Esophagus squamous epithelium (tissue), 5 donors: ENCODE data around the gene ING5. TPM values are rescaled to one million over a fixed set of nuclear protein-coding genes. Genes with fewer than 3 reads are reported as not detected.

Experiments
- DNase-seq: peaks from one replicate; lab custom pipeline; 2025; lab: John Stamatoyannopoulos, UW
- H3K27ac ChIP-seq, 4 donors: fragments of 200-600 bp; sonication (generic); one replicate each; pipeline ENCODE4 v1.5.1; 2016 to 2019; ENCODE audit warnings: mild to moderate bottlenecking in 1 of 4
- H3K27me3 ChIP-seq, 4 donors: fragments of 200-600 bp; sonication (generic); 1 replicate in 3 of 4; 2 replicates in 1 of 4; pipeline versions ENCODE4 v1.5.1 to v1.6.0; 2017 to 2021; ENCODE audit warnings: antibody characterized with exemption in 1 of 4
- H3K36me3 ChIP-seq, 3 donors: fragments of 200-600 bp; sonication (generic); one replicate each; pipeline ENCODE4 v1.5.1; 2016 to 2019
- H3K4me1 ChIP-seq, 3 donors: fragments of 200-600 bp; sonication (generic); one replicate each; pipeline ENCODE4 v1.5.1; 2017 to 2019
- H3K4me3 ChIP-seq, 4 donors: fragments of 200-600 bp; sonication (generic); 1 replicate in 3 of 4; 2 replicates in 1 of 4; pipeline ENCODE4 v1.5.1; 2016 to 2019; ENCODE audit warnings: mild to moderate bottlenecking in 2 of 4, moderate library complexity in 1 of 4
- H3K9me3 ChIP-seq, 3 donors: fragments of 200-600 bp; sonication (generic); one replicate each; pipeline ENCODE4 v1.5.1; 2016 to 2019
- CTCF ChIP-seq, 6 experiments: fragments of 450-650 bp in 4 of 6; fragments of 200-600 bp in 2 of 6; sonication (generic) in 2 of 6; IDR thresholded peaks; one replicate each; pipeline ENCODE4 v1.5.1; 2016 to 2019; ENCODE audit warnings: antibody characterized with exemption in 6 of 6, mild to moderate bottlenecking in 4 of 6, moderate library complexity in 4 of 6
- POLR2A ChIP-seq, 4 donors: fragments of 450-650 bp; IDR thresholded peaks; one replicate each; pipeline ENCODE4 v1.6.1; 2017; ENCODE audit warnings: antibody characterized with exemption in 4 of 4, mild to moderate bottlenecking in 4 of 4, moderate library complexity in 3 of 4
- WGBS, 2 donors: methylation state at CpG; one replicate each; pipeline ENCODE4 v1.1.5; 2018; 5-methylcytosine and 5-hydroxymethylcytosine counted together
- intact Hi-C: fragments of 100-400 bp; cut with DNase I; formaldehyde crosslinking; loops from one replicate; pipeline ENCODE4 v1.15.0; 2022
- total RNA-seq, 4 donors: library from RNA; depleted of rRNA; stranded (reverse); fragments of >200 nt; gene quantifications; one replicate each; pipeline ENCODE4 v1.1.0, GENCODE V29; 2016
- donor health status: DM: yes; HTN: yes; CAD: no.

ING5 gene
- total RNA-seq, 4 donors from 2014 or later, result 10.4 to 39.3 (median 18.8) TPM

GRCh38 chr2:241724975-241725870 lies 23.4 kb downstream of the ING5 start:
- H3K27me3 ChIP-seq, result no peaks in the 10 kb centered on the region
- no peak for DNase-seq
- H3K36me3 ChIP-seq, result peaks cover 5 to 78% (median 7%) of the 10 kb centered on the region in 3 donors
- TF ChIP-seq CTCF (IDR thresholded peaks at IDR 0.05) (no peak), POLR2A (IDR thresholded peaks at IDR 0.05) (no peak)
- no peaks in the 10 kb centered on the region for H3K9me3 ChIP-seq
- WGBS, 2 donors, result 87 to 95% methylated on average over 10 to 41 of the region's 76 CpGs
- intact Hi-C loops, result no loop called here
- H3K27ac ChIP-seq, result no peak overlapping the region
- H3K4me1 ChIP-seq, result no peaks in the 10 kb centered on the region
- no peak overlapping the region for H3K4me3 ChIP-seq

- Histone ChIP-seq H3K4me3 (no peak overlapping the region), H3K36me3 (peaks cover 0 to 65% (median 0%) of the 10 kb centered on the region in 3 donors), H3K9me3 (no peaks in the 10 kb centered on the region), H3K27ac (no peak overlapping the region), H3K27me3 (no peaks in the 10 kb centered on the region), H3K4me1 (no peaks in the 10 kb centered on the region)
- intact Hi-C loops, result no loop called here
- no peak for DNase-seq
- no peak for TF ChIP-seq POLR2A (IDR thresholded peaks at IDR 0.05)
- TF ChIP-seq CTCF (IDR thresholded peaks at IDR 0.05), result no peak
- WGBS, 2 donors, result 84 to 92% methylated on average over 9 to 16 of the region's 16 CpGs
These were observed 24.6 kb downstream of the ING5 start for GRCh38 chr2:241726459-241726858.

GRCh38 chr2:241728000-241728399 lies 26.2 kb downstream of the ING5 start:
- TF ChIP-seq CTCF (IDR thresholded peaks at IDR 0.05), result no peak
- TF ChIP-seq POLR2A (IDR thresholded peaks at IDR 0.05), result no peak
- Histone ChIP-seq H3K36me3 (peaks cover 0 to 50% (median 0%) of the 10 kb centered on the region in 3 donors), H3K9me3 (no peaks in the 10 kb centered on the region), H3K27ac (no peak overlapping the region), H3K4me3 (no peak overlapping the region), H3K4me1 (peaks cover 0 to 6% (median 0%) of the 10 kb centered on the region in 3 donors), H3K27me3 (no peaks in the 10 kb centered on the region)
- WGBS, 2 donors, result 78% methylated on average over 7 of the region's 8 CpGs; no CpG with 5 or more reads in 1 of the 2 donors
- intact Hi-C loops, result no loop called here
- DNase-seq, result no peak

GRCh38 chr2:241728627-241729026 lies 26.8 kb downstream of the ING5 start:
- Histone ChIP-seq H3K4me1 (peaks cover 0 to 7% (median 0%) of the 10 kb centered on the region in 3 donors), H3K4me3 (no peak overlapping the region), H3K36me3 (peaks cover 0 to 44% (median 0%) of the 10 kb centered on the region in 3 donors), H3K27me3 (no peaks in the 10 kb centered on the region), H3K27ac (peak overlapping the region in 1 of 4 donors; percentile 28), H3K9me3 (no peaks in the 10 kb centered on the region)
- TF ChIP-seq POLR2A (IDR thresholded peaks at IDR 0.05) (no peak), CTCF (IDR thresholded peaks at IDR 0.05) (no peak)
- DNase-seq, result no peak
- WGBS, 2 donors, result 88% methylated on average over 3 of the region's 19 CpGs; no CpG with 5 or more reads in 1 of the 2 donors
- intact Hi-C loops, result no loop called here

- Histone ChIP-seq H3K9me3 (no peaks in the 10 kb centered on the region), H3K36me3 (peaks cover 0 to 31% (median 0%) of the 10 kb centered on the region in 3 donors), H3K27ac (no peak overlapping the region), H3K4me3 (no peak overlapping the region), H3K4me1 (peaks cover 0 to 13% (median 4%) of the 10 kb centered on the region in 3 donors), H3K27me3 (no peaks in the 10 kb centered on the region)
- WGBS, 2 donors, result 50 to 73% methylated on average over 2 to 4 of the region's 6 CpGs
- TF ChIP-seq CTCF (IDR thresholded peaks at IDR 0.05), result no peak
- TF ChIP-seq POLR2A (IDR thresholded peaks at IDR 0.05), result no peak
- intact Hi-C loops, result loop anchor here (10.0 kb wide), 1 partner anchor 145 kb away; no protein-coding TSS in a partner anchor
- DNase-seq, result no peak
These were observed 28.0 kb downstream of the ING5 start for GRCh38 chr2:241729868-241730267.
